GM12801 (cell line): ENCODE measurements around the gene C17orf67.

ENCODE experiments used
- TF ChIP-seq, protein P1 (sequence below): IDR thresholded peaks from one replicate; pipeline ENCODE4 v1.5.1; 2011; ENCODE audit warnings: control low read depth; ENCODE audit not compliant: insufficient read length; ENCODE audit errors: extremely low read depth

The C17orf67 gene

DNA sequence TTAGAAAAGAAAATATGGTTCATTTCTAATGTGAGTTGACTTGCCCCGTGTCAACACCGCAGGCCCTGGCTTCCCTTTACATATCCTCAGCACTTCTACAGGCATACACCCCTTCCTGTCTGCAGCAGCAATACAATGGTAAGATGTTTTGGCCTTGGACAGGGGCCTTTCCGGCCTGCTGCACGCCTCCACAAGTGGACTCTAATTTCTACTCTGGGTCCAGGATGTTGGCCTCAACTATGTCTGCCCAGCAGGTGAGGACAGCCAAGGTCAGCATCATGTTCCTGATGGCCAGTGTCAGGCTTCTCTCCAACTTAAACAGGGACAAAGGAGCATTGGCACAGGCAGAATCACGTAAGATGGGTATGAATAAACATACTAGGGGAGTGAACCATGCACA is 11.0 kb downstream of the C17orf67 start:
- TF ChIP-seq, protein P1, sequence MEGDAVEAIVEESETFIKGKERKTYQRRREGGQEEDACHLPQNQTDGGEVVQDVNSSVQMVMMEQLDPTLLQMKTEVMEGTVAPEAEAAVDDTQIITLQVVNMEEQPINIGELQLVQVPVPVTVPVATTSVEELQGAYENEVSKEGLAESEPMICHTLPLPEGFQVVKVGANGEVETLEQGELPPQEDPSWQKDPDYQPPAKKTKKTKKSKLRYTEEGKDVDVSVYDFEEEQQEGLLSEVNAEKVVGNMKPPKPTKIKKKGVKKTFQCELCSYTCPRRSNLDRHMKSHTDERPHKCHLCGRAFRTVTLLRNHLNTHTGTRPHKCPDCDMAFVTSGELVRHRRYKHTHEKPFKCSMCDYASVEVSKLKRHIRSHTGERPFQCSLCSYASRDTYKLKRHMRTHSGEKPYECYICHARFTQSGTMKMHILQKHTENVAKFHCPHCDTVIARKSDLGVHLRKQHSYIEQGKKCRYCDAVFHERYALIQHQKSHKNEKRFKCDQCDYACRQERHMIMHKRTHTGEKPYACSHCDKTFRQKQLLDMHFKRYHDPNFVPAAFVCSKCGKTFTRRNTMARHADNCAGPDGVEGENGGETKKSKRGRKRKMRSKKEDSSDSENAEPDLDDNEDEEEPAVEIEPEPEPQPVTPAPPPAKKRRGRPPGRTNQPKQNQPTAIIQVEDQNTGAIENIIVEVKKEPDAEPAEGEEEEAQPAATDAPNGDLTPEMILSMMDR: no peak

DNA sequence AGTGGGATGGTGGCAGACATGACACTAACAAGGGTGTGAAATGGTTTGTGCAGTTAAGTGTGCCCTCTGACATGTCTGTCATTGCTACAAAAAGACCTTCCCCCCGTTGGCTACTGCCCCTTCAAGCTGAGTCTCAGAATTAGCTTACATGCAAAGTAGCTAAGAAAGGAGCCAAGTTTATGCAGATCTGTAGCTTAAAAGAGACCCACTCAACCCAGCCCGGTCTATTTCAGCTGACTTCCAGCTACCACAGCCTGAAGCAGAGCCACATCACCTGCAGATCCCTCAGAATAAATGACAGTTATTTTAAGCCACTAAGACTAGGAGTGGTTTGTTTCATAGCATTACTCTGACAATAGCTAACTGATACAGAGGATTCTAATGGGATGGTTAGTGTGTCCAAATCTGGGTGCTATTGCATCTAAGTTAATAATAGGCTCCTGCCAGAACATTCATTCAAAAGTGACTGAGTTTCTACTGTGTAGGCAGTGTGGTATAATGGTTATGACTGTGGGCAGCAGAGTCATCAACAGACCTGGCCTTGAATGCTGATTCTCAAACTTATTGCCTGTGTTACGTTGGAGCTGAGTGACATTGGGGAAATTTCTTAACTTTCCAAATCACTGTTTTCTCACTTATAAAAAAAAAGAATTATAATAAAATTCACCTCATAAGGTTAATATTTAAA is 11.7 kb downstream of the C17orf67 start:
- TF ChIP-seq, protein P1: no peak

DNA sequence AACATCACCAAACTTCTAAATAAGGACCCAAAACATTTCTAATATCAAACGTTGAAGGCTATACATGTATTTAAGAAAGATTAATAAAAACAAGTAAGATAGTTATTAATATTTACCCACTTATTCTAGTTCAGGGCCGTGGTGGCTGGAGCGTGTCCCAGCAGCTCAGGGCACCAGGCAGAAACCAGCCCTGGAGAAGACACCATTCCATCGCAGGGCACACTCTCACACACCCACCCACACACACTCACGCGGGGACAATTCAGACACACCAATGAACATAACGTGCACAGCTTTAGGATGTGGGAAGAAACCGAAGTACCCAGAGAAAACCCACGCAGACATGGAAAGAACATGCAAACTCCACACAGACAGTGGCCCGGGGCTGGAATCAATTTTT is 13.5 kb downstream of the C17orf67 start:
- TF ChIP-seq, protein P1: no peak

DNA sequence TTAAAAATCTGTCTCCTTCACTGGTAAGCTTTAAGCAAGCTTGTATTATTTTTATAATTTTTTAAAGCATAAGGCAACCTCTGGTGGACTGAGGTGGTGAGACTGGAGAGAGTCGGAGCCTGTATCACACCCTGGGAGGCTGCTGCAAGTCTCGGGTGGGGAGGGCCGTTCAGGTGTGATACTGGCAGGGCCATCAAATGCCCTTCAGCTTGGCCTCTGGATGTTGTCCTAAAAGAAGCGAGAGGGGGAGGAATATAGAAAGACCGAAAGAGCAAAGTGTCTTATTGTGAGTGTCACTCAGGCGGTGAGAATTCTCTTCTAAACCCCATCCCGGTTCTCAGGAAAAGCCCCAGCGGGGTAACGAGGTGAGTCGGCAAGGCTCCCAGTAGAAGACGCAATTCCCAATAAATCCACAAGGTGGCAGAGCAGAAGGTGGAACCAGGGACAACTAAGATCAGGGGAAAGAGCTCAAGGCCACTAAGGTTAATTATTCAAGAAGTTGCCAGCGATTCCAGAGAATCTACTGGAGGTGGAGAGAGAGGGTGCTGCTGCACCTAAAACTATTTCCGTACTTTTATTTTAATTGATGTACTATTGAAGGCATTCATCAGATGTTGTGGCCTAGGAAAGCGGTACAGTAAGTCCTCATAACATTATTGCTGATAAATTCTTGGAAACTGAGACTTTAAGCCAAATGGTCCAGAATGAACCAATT is 14.1 kb downstream of the C17orf67 start:
- TF ChIP-seq, protein P1: no peak

DNA sequence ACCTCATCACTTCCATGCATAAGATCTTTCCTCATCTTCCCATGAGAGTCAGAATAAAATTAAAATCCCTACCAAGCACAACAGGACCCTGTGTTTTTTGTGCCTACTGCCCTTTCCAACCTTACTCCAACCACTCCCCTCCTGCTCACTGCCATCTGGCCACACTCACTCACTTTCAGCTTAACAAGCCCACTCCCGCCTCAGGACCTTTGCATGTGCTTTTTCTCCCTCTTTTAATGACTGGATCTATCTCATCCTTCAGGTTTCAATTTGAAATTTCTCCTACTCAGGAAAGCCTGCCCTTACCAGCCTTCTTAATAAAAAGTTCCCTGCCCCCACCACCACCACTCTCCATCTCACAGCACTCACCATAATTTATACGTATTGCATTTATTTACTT is 14.7 kb downstream of the C17orf67 start:
- TF ChIP-seq, protein P1: no peak

DNA sequence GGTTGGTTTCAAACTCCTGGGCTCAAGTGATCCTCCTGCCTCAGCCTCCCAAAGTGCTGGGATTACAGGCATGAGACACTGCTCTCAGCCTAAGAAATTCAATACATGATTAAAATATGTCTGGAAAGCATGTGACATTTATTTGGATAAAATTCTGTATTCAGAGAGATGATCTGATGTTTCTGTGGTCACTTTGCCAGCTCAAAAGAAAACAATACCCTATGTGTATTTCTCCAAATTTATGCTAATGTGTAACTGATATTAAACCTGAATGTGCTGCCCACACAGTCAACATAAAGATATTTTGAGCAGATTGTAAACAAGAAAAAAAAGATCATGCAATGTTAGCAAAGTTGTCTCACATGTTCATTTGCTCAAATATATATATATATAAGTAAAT is 16.7 kb downstream of the C17orf67 start:
- TF ChIP-seq, protein P1: no peak

DNA sequence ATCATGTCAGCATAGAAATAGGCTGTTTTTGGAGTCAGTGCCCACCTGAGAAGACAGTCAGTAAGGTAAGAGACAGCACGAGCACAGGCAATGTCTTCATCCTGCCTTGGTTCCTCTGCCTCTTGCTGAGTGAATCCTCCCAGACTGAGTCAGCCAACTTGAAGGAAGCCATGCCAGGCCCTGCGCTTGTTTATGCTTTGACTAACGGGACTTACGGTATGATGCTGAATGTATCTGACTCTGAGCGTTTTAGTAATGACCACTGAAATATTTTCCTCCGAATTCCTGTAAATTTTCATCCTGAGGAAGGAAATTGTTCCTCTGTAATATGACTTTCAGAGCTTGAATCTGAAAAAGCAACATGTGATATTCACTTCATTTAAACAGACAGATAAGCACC is 18.0 kb downstream of the C17orf67 start:
- TF ChIP-seq, protein P1: no peak
